ENCODE measurements around the gene LYRM2.

DNA sequence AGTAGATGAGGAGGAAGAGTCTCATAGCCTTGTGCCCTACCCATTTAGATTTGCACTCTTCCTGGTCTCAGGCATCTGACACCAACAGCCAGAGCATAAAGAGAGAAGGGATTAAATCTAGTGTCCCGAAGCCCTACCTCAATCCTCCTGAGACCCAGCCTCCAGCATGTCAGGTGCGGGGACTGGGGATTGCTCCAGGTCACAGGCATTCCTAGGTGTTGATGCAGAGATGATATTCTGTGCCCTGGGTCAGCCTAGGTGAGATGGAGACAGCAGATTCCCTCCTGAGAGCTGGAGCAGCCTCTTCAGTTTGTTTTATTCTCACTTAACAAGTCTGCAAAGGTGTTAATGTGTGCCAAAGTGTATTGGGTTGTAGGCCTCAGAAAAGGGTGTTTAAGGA, 115.8 kb downstream of the LYRM2 start:
- no peak for TF ChIP-seq POLR2AphosphoS5 (IDR thresholded peaks at IDR 0.05; ENCODE audit: low read depth, low read length)
- no peak for TF ChIP-seq POLR2A (IDR thresholded peaks at IDR 0.05; ENCODE audit: low read depth, low read length)

Data from GM12892 (cell line).